Thyroid gland (tissue), 4 donors: ENCODE results near the gene ZBTB34.

ENCODE experiments used
- CTCF ChIP-seq, 6 experiments: fragments of 200-600 bp in 3 of 6; fragments of 450-650 bp in 3 of 6; sonication (generic) in 3 of 6; IDR thresholded peaks; one replicate each; pipeline ENCODE4 v1.5.1; 2016 to 2019; ENCODE audit warnings: antibody characterized with exemption in 6 of 6, mild to moderate bottlenecking in 2 of 6, inconsistent platforms in 1 of 6, moderate library complexity in 1 of 6
- POLR2A ChIP-seq, 2 donors: fragments of 450-650 bp; IDR thresholded peaks; one replicate each; pipeline ENCODE4 v1.6.1; 2017; ENCODE audit warnings: antibody characterized with exemption in 2 of 2, mild to moderate bottlenecking in 2 of 2, moderate library complexity in 1 of 2

GRCh38 chr9:126864771-126865170, 4.3 kb downstream of the ZBTB34 start:
- no peak for TF ChIP-seq CTCF (IDR thresholded peaks at IDR 0.05)
- no peak for TF ChIP-seq POLR2A (IDR thresholded peaks at IDR 0.05)
